Smooth muscle cell of the umbilical artery (primary cell): ENCODE measurements around the gene AMPD1. TPM values are rescaled to one million over a fixed set of nuclear protein-coding genes. Genes with fewer than 3 reads are reported as not detected.

Source experiments
- total RNA-seq: library from RNA; depleted of rRNA; stranded (reverse); fragments of >200 nt; gene quantifications from 2 replicates; pipeline ENCODE4 v1.2.3, GENCODE V29; 2014

Gene AMPD1
- not detected in 2 replicates for total RNA-seq

DNA sequence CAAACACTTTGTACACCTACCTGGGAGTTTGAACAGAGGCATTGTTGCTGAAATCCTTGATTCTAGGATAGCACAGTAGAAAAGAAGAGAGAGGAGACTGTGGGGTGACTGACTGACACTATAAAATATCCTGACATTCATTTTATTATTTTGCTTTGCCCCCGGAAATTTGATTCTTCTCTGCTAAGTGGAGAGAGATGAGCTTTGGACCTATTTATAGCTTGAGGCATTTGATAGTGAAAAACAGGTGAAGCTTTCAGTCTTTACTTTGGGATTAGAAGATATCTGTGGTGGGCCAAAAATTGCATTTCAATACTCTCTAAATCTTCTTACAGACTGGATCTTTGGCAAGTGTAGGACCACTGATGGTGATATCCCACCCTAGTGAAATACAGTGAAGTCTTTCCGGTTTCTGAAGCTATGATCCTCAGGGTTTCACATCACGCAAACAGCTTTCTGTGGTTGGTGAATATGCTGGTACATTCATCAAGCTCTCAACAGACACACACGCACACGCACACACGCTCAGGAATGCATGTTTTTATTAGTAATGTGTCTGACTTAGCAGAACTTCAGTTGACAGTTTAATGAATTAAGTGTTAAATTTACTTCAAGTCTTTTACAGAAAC is at the start of gene AMPD1:
Gene AMPD1, minus strand, starts transcription at position 117 of the 629 bp plus-strand sequence. Its CDS starts 75 bp downstream, at position 42.

DNA sequence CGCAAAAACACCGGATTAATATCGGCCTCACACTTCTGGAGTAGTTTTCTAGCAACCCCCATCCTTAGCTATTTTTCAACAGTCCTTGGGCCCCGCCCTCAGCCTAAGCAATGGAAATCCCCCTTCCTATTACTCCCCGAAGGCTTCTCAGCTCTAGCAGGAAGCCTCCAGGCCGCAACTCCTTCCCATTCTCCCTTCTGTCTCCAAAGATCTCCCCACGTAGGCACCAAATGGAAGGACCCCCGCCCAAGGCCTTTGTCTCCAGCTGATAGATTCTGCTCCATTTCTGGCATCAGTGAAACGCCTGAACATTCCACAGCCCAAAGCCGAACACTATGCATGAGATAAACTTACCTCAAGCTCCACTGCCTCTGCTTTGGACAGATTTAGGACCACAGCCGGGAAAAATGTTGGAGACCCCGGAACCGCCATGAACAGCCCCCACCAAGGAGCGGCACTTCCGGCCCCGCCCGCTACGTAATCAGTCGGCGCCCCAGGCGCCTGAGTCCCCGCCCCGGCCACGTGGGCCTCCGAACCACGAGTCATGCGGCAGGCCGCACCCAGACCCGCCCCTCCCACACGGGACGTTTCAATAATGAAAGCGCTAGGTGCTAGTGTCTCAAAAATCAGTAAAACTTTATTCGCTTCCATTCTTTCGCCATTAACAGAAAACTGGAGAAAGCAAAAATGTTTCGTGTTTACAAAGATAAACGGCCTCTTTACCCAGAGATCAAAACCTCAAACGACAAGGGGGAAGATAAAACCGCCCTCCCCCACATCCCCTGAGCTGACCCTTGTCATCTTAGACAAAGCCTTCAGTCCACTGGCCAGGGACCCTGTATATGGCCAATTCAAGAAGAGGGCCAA is 21.2 kb upstream of the AMPD1 start, which contains the start of gene NRAS:
Gene NRAS, minus strand, starts transcription at position 468 of the 867 bp plus-strand sequence. CDS start 611 bp downstream, outside the sequence.

DNA sequence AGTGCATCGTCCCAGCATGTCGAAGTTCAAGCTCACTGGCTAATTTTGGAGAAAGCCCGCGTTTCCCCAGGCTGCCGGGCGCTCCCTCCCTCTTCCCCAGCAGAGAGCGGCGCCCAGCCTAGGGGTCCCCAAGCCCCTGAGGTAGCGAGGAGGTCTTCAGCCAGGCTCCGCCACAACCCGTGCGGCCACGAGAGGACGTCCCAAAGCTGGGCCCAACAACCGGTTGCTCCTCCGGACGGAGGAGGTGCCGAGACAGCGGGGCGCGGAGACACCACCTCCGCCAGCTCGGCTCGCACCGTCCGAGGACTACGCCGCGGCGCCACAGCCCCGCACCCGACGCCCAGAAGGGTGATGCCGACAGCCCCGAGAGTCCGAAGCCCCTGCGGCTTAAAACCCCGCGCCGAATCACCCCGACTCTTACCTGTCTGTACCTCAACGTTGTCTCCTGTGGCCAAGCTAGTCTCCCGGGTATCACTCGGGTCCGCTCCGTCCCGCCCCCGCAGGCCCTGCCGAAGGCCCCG is 25.7 kb downstream of the AMPD1 start, which contains the start of gene DENND2C:
Gene DENND2C, minus strand, starts transcription at position 488 of the 521 bp plus-strand sequence. CDS start 44,065 bp downstream, outside the sequence.

Other genes with a start within 250 kb of the AMPD1 start
- 27.0 and 43.1 TPM in 2 replicates for gene TRIM33, start 184.3 kb downstream of the AMPD1 start, total RNA-seq
- gene BCAS2, start 113.9 kb downstream of the AMPD1 start, total RNA-seq, result 53.4 and 57.9 TPM in 2 replicates
- 1.5 and 2.2 TPM in 2 replicates for gene DENND2C, start 25.5 kb downstream of the AMPD1 start, total RNA-seq
- gene NRAS, start 21.2 kb upstream of the AMPD1 start, total RNA-seq, result 43.4 and 65.5 TPM in 2 replicates
- 849 and 1,189 TPM in 2 replicates for gene CSDE1, start 62.4 kb upstream of the AMPD1 start, total RNA-seq
- 57.0 and 62.7 TPM in 2 replicates for gene SIKE1, start 85.1 kb upstream of the AMPD1 start, total RNA-seq
- not detected in 2 replicates for gene SYCP1, start 159.3 kb upstream of the AMPD1 start, total RNA-seq